Prostate gland (tissue), 2 donors: Measurements from ENCODE around the gene DNAH8. TPM values are rescaled to one million over a fixed set of nuclear protein-coding genes. Genes with fewer than 3 reads are reported as not detected.
A peak's percentile ranks its signal among the peaks of the same experiment; 100 is the strongest.

Experiments used
- DNase-seq: peaks from one replicate; pipeline ENCODE4 v3.0.0-alpha.2; 2019; ENCODE audit warnings: low spot score
- H3K27ac ChIP-seq, 2 donors: fragments of 200-600 bp; sonication (generic); 2 replicates each; pipeline ENCODE4 v1.5.1; 2017 to 2019
- H3K27me3 ChIP-seq: fragments of 200-600 bp; sonication (generic); replicated peaks from 2 replicates; pipeline ENCODE4 v1.5.1; 2019; ENCODE audit not compliant: insufficient read depth
- H3K36me3 ChIP-seq, 2 donors: fragments of 200-600 bp; sonication (generic); 1 replicate in 1 of 2; 2 replicates in 1 of 2; pipeline versions ENCODE4 v1.5.1 to v1.8.1; 2017 to 2019
- H3K4me1 ChIP-seq: fragments of 200-600 bp; sonication (generic); replicated peaks from 2 replicates; pipeline ENCODE4 v1.5.1; 2019
- H3K4me3 ChIP-seq, 2 donors: fragments of 200-600 bp; sonication (generic); 2 replicates each; pipeline ENCODE4 v1.5.1; 2017 to 2019
- H3K9me3 ChIP-seq: fragments of 200-600 bp; sonication (generic); 2 replicates; pipeline ENCODE4 v1.5.1; 2017
- CTCF ChIP-seq, 4 experiments: fragments of 200-600 bp in 2 of 4; fragments of 450-650 bp in 2 of 4; sonication (generic) in 2 of 4; IDR thresholded peaks; 1 replicate in 3 of 4; 2 replicates in 1 of 4; pipeline ENCODE4 v1.5.1; 2016 to 2019; ENCODE audit warnings: antibody characterized with exemption in 4 of 4, mild to moderate bottlenecking in 2 of 4, moderate library complexity in 2 of 4
- POLR2A ChIP-seq: fragments of 450-650 bp; IDR thresholded peaks from one replicate; pipeline ENCODE4 v1.6.1; 2016; ENCODE audit warnings: antibody characterized with exemption, mild to moderate bottlenecking
- POLR2AphosphoS5 ChIP-seq: sonication (generic); formaldehyde crosslinking; IDR thresholded peaks from one replicate; pipeline ENCODE4 v1.6.1; 2017; ENCODE audit warnings: antibody characterized with exemption
- WGBS: methylation state at CpG from one replicate; pipeline ENCODE4 v1.1.5; 2018; 5-methylcytosine and 5-hydroxymethylcytosine counted together
- intact Hi-C: fragments of 100-400 bp; cut with DNase I; formaldehyde crosslinking; loops from one replicate; pipeline ENCODE4 v1.14.2; 2022
- total RNA-seq, 2 donors: library from RNA; depleted of rRNA; stranded (reverse); fragments of >200 nt; gene quantifications; one replicate each; pipeline ENCODE4 v1.1.0, GENCODE V29; 2016

The DNAH8 gene
- total RNA-seq, 2 donors from 2014 or later = 0.36 to 3.6 TPM

- TF ChIP-seq POLR2A = no peak
- TF ChIP-seq POLR2AphosphoS5 = no peak
- no peak for TF ChIP-seq CTCF (IDR thresholded peaks at IDR 0.05)
- Histone ChIP-seq H3K4me3 (no peak overlapping the region), H3K9me3 (no peaks in the 10 kb centered on the region), H3K27ac (no peak overlapping the region), H3K27me3 (no peaks in the 10 kb centered on the region), H3K36me3 (no peaks in the 10 kb centered on the region), H3K4me1 (no peaks in the 10 kb centered on the region)
- DNase-seq = no peak
- intact Hi-C loops = no loop called here
- 68% methylated on average over 2 of the region's 2 CpGs for WGBS
These were observed 40.8 kb downstream of the DNAH8 start for GRCh38 chr6:38755874-38756273.

- no peak for TF ChIP-seq POLR2AphosphoS5
- no peak for TF ChIP-seq CTCF (IDR thresholded peaks at IDR 0.05)
- no peak for TF ChIP-seq POLR2A
- DNase-seq = no peak
- Histone ChIP-seq H3K9me3 (no peaks in the 10 kb centered on the region), H3K4me3 (no peak overlapping the region), H3K27me3 (no peaks in the 10 kb centered on the region), H3K27ac (no peak overlapping the region), H3K36me3 (no peaks in the 10 kb centered on the region), H3K4me1 (no peaks in the 10 kb centered on the region)
- 84% methylated on average over 1 of the region's 1 CpG for WGBS
- intact Hi-C loops = no loop called here
These were observed 45.0 kb downstream of the DNAH8 start for GRCh38 chr6:38760097-38760496.

- no peaks in the 10 kb centered on the region for H3K4me1 ChIP-seq
- H3K9me3 ChIP-seq = no peaks in the 10 kb centered on the region
- no peaks in the 10 kb centered on the region for H3K27me3 ChIP-seq
- intact Hi-C loops = no loop called here
- peak overlapping the region in 1 of 2 donors; percentile 3 for H3K27ac ChIP-seq
- DNase-seq = no peak
- H3K4me3 ChIP-seq = no peak overlapping the region
- TF ChIP-seq POLR2A (no peak), POLR2AphosphoS5 (peak; percentile 55)
- H3K36me3 ChIP-seq = no peaks in the 10 kb centered on the region
These were observed 47.7 kb downstream of the DNAH8 start for GRCh38 chr6:38762848-38763247.

GRCh38 chr6:38767560-38767959 is 52.4 kb downstream of the DNAH8 start:
- Histone ChIP-seq H3K36me3 (no peaks in the 10 kb centered on the region), H3K4me3 (no peak overlapping the region), H3K27ac (no peak overlapping the region), H3K27me3 (no peaks in the 10 kb centered on the region), H3K4me1 (no peaks in the 10 kb centered on the region), H3K9me3 (no peaks in the 10 kb centered on the region)
- no peak for TF ChIP-seq CTCF (IDR thresholded peaks at IDR 0.05)
- TF ChIP-seq POLR2AphosphoS5 = no peak
- no peak for TF ChIP-seq POLR2A
- intact Hi-C loops = no loop called here
- no peak for DNase-seq
- 99% methylated on average over 2 of the region's 2 CpGs for WGBS

GRCh38 chr6:38773338-38773737 is 58.2 kb downstream of the DNAH8 start:
- intact Hi-C loops = no loop called here
- no peaks in the 10 kb centered on the region for H3K4me1 ChIP-seq
- WGBS = 92% methylated on average over 3 of the region's 3 CpGs
- no peaks in the 10 kb centered on the region for H3K27me3 ChIP-seq
- no peak overlapping the region for H3K4me3 ChIP-seq
- H3K36me3 ChIP-seq = no peaks in the 10 kb centered on the region
- DNase-seq = no peak
- TF ChIP-seq POLR2AphosphoS5 (no peak), CTCF (IDR thresholded peaks at IDR 0.05) (no peak), POLR2A (no peak)
- H3K27ac ChIP-seq = no peak overlapping the region
- H3K9me3 ChIP-seq = no peaks in the 10 kb centered on the region
